GM19239 (cell line): ENCODE data around the gene COMMD1.
A peak's percentile ranks its signal among the peaks of the same experiment; 100 is the strongest.
"Not testable (repeated sequence)": the region's sequence is repeated elsewhere in the genome, so short reads cannot be mapped to it uniquely, and the experiment has no call there.

Experiments used
- DNase-seq: peaks from one replicate; pipeline ENCODE4 v3.0.0; 2011; ENCODE audit warnings: low spot score; ENCODE audit not compliant: insufficient read length
- FAIRE-seq: peaks from 2 replicates; lab custom pipeline; 2011; peaks lifted over from hg19 to GRCh38; lab: Jason Lieb, UNC

COMMD1 gene

GRCh38 chr2:62116983-62117382 is 211.5 kb downstream of the COMMD1 start:
- FAIRE-seq: no peak
- no peak for DNase-seq

GRCh38 chr2:62118160-62118559 is 212.7 kb downstream of the COMMD1 start:
- DNase-seq: no peak
- FAIRE-seq: peak; percentile 45

GRCh38 chr2:62119311-62119974 is 214.0 kb downstream of the COMMD1 start:
- DNase-seq: no peak

GRCh38 chr2:62126239-62126638 is 220.8 kb downstream of the COMMD1 start:
- not testable (repeated sequence) for FAIRE-seq, DNase-seq

More at GRCh38 chr2:62119311-62119974, 214.0 kb downstream of the COMMD1 start:
- peak; percentile 42 for FAIRE-seq

GRCh38 chr2:62133320-62133823 is 227.9 kb downstream of the COMMD1 start:
- FAIRE-seq: no peak

GRCh38 chr2:62136956-62137830 is 231.7 kb downstream of the COMMD1 start:
- no peak for DNase-seq
- FAIRE-seq: peak; percentile 47

More at GRCh38 chr2:62133320-62133823, 227.9 kb downstream of the COMMD1 start:
- no peak for DNase-seq

- FAIRE-seq (peak; percentile 98), DNase-seq (no peak)
Observed at GRCh38 chr2:62140426-62141141, 235.1 kb downstream of the COMMD1 start.

GRCh38 chr2:62141142-62141740 is 235.8 kb downstream of the COMMD1 start:
- DNase-seq (no peak), FAIRE-seq (no peak)

GRCh38 chr2:62142054-62142453 is 236.6 kb downstream of the COMMD1 start:
- no peak for DNase-seq
- peak; percentile 82 for FAIRE-seq

GRCh38 chr2:62143696-62144095 is 238.2 kb downstream of the COMMD1 start:
- DNase-seq: no peak
- peak; percentile 68 for FAIRE-seq

- no peak for DNase-seq
- FAIRE-seq: no peak
Observed at GRCh38 chr2:62144689-62145477, 239.4 kb downstream of the COMMD1 start.

- no peak for DNase-seq
Observed at GRCh38 chr2:62145478-62146100, 240.1 kb downstream of the COMMD1 start.

GRCh38 chr2:62146790-62147189 is 241.3 kb downstream of the COMMD1 start:
- not testable (repeated sequence) for FAIRE-seq, DNase-seq

More at GRCh38 chr2:62145478-62146100, 240.1 kb downstream of the COMMD1 start:
- peak; percentile 94 for FAIRE-seq

GRCh38 chr2:62147610-62148301 is 242.3 kb downstream of the COMMD1 start:
- FAIRE-seq (no peak), DNase-seq (no peak)

GRCh38 chr2:62149708-62150107 is 244.2 kb downstream of the COMMD1 start:
- DNase-seq: no peak
- no peak for FAIRE-seq

GRCh38 chr2:62150597-62151305 is 245.3 kb downstream of the COMMD1 start:
- FAIRE-seq (no peak), DNase-seq (no peak)

GRCh38 chr2:62151306-62151638 is 245.8 kb downstream of the COMMD1 start:
- FAIRE-seq (no peak), DNase-seq (no peak)

GRCh38 chr2:62152000-62152399 is 246.5 kb downstream of the COMMD1 start:
- no peak for DNase-seq
- FAIRE-seq: no peak
